Measurements from ENCODE around the gene FKBP9. TPM values are rescaled to one million over a fixed set of nuclear protein-coding genes. Genes with fewer than 3 reads are reported as not detected.

The FKBP9 gene
- total RNA-seq, 1 experiment from 2014 or later = 82.6 TPM

DNA sequence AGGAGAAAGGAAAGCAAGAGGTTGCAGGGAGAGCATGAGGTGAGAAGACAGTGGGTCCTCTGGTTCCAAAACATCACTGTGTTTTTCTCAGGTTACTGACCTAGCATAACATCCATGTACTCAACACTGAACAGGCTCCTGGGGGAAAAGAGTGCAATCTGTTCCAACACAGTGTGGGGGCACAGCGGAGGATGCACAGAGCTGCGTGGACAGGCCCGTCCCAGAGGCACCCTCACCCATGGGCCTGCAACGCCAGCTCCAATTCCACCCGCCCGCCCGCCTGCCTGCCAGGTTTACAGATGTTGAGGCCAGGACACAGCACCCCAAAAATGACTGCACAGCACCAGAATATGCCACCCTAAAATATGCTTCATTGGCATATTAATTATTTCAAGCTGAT lies 26.9 kb upstream of the FKBP9 start:
- Mint-ChIP-seq H3K4me1 (ENCODE audit: low read depth, unreplicated experiment) (no peaks in the 10 kb centered on the region), H3K4me3 (ENCODE audit: unreplicated experiment) (no peak overlapping the region), H3K9me3 (ENCODE audit: unreplicated experiment) (no peaks in the 10 kb centered on the region), H3K36me3 (ENCODE audit: insufficient read depth, unreplicated experiment) (peaks cover 21% of the 10 kb centered on the region), H3K27me3 (ENCODE audit: insufficient read depth, unreplicated experiment) (no peaks in the 10 kb centered on the region), H3K27ac (ENCODE audit: unreplicated experiment) (no peak overlapping the region)
- Histone ChIP-seq H3K4me3 (ENCODE audit: low read depth, low read length) (no peak overlapping the region), H3K36me3 (ENCODE audit: control insufficient read depth, insufficient read depth, low read length) (no peaks in the 10 kb centered on the region), H3K9me3 (no peaks in the 10 kb centered on the region), H3K27me3 (replicated peaks; ENCODE audit: control insufficient read depth, insufficient read depth, low read length) (no peaks in the 10 kb centered on the region), H3K4me1 (no peaks in the 10 kb centered on the region)
- TF ChIP-seq, protein P1, sequence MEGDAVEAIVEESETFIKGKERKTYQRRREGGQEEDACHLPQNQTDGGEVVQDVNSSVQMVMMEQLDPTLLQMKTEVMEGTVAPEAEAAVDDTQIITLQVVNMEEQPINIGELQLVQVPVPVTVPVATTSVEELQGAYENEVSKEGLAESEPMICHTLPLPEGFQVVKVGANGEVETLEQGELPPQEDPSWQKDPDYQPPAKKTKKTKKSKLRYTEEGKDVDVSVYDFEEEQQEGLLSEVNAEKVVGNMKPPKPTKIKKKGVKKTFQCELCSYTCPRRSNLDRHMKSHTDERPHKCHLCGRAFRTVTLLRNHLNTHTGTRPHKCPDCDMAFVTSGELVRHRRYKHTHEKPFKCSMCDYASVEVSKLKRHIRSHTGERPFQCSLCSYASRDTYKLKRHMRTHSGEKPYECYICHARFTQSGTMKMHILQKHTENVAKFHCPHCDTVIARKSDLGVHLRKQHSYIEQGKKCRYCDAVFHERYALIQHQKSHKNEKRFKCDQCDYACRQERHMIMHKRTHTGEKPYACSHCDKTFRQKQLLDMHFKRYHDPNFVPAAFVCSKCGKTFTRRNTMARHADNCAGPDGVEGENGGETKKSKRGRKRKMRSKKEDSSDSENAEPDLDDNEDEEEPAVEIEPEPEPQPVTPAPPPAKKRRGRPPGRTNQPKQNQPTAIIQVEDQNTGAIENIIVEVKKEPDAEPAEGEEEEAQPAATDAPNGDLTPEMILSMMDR (IDR thresholded peaks at IDR 0.05; ENCODE audit: insufficient read depth in 1 of 2, low read depth in 1 of 2, low read length in 1 of 2, severe bottlenecking in 1 of 2, unreplicated experiment in 1 of 2) = no peak
- DNase-seq = no peak
- CTCF ChIA-PET = no interaction called here
- intact Hi-C loops (cut with micrococcal nuclease; ENCODE audit: unreplicated experiment) = no loop called here
- POLR2A ChIA-PET = no interaction called here
- no TSS peak for BruUV-seq (replicated peaks)

- no peaks in the 10 kb centered on the region for H3K27me3 Mint-ChIP-seq (ENCODE audit: insufficient read depth, unreplicated experiment)
These were observed 21.7 kb upstream of the FKBP9 start for GRCh38 chr7:32935558-32935957.

DNA sequence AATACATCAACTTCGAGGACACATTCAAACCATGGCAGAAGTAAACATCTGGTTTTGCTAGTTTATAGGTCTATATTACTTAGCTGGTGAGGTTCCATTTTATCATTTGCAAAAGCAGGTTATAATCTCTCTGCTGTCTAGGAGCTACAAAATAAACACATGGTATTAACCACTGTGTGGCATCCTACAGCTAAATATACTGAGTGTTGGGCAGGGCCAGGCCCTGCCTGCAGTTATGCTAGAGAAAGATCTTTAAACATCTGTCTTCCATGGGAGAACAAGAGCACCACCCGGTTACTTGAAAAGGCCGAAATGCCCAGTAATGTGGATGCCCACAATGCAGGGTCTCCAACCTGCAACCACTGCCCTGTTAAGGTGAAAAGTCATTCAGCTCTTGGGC lies 20.6 kb upstream of the FKBP9 start:
- Histone ChIP-seq H3K27me3 (replicated peaks; ENCODE audit: control insufficient read depth, insufficient read depth, low read length) (no peaks in the 10 kb centered on the region), H3K4me1 (0 out of 2 replicates have a peak, but pooled peaks cover 5% of the 10 kb centered on the region), H3K36me3 (ENCODE audit: control insufficient read depth, insufficient read depth, low read length) (no peaks in the 10 kb centered on the region), H3K4me3 (ENCODE audit: low read depth, low read length) (no peak overlapping the region), H3K9me3 (no peaks in the 10 kb centered on the region)
- Mint-ChIP-seq H3K4me3 (ENCODE audit: unreplicated experiment) (no peak overlapping the region), H3K9me3 (ENCODE audit: unreplicated experiment) (no peaks in the 10 kb centered on the region), H3K27ac (ENCODE audit: unreplicated experiment) (no peak overlapping the region), H3K4me1 (ENCODE audit: low read depth, unreplicated experiment) (peaks cover 3% of the 10 kb centered on the region), H3K27me3 (ENCODE audit: insufficient read depth, unreplicated experiment) (no peaks in the 10 kb centered on the region), H3K36me3 (ENCODE audit: insufficient read depth, unreplicated experiment) (peaks cover 11% of the 10 kb centered on the region)
- no peak for DNase-seq
- ChIA-PET POLR2A (no interaction called here), CTCF (no interaction called here)
- BruUV-seq (replicated peaks) = no TSS peak
- intact Hi-C loops (cut with micrococcal nuclease; ENCODE audit: unreplicated experiment) = no loop called here
- TF ChIP-seq, protein P1 (IDR thresholded peaks at IDR 0.05; ENCODE audit: insufficient read depth in 1 of 2, low read depth in 1 of 2, low read length in 1 of 2, severe bottlenecking in 1 of 2, unreplicated experiment in 1 of 2) = no peak

More at GRCh38 chr7:32935558-32935957, 21.7 kb upstream of the FKBP9 start:
- Mint-ChIP-seq H3K4me3 (ENCODE audit: unreplicated experiment) (no peak overlapping the region), H3K9me3 (ENCODE audit: unreplicated experiment) (no peaks in the 10 kb centered on the region), H3K36me3 (ENCODE audit: insufficient read depth, unreplicated experiment) (peaks cover 19% of the 10 kb centered on the region), H3K4me1 (ENCODE audit: low read depth, unreplicated experiment) (no peaks in the 10 kb centered on the region), H3K27ac (ENCODE audit: unreplicated experiment) (no peak overlapping the region)
- POLR2A ChIA-PET = no interaction called here
- BruUV-seq (replicated peaks) = no TSS peak
- H3K4me1 ChIP-seq = no peaks in the 10 kb centered on the region
- CTCF ChIA-PET = no interaction called here
- H3K36me3 ChIP-seq (ENCODE audit: control insufficient read depth, insufficient read depth, low read length) = no peaks in the 10 kb centered on the region
- no peaks in the 10 kb centered on the region for H3K9me3 ChIP-seq
- intact Hi-C loops (cut with micrococcal nuclease; ENCODE audit: unreplicated experiment) = no loop called here
- TF ChIP-seq, protein P1 (IDR thresholded peaks at IDR 0.05; ENCODE audit: insufficient read depth in 1 of 2, low read depth in 1 of 2, low read length in 1 of 2, severe bottlenecking in 1 of 2, unreplicated experiment in 1 of 2) = no peak
- no peak overlapping the region for H3K4me3 ChIP-seq (ENCODE audit: low read depth, low read length)
- no peaks in the 10 kb centered on the region for H3K27me3 ChIP-seq (replicated peaks; ENCODE audit: control insufficient read depth, insufficient read depth, low read length)
- no peak for DNase-seq

Measured in Caco-2 (cell line).